Measurements from ENCODE around the gene NKX1-2. TPM values are rescaled to one million over a fixed set of nuclear protein-coding genes. Genes with fewer than 3 reads are reported as not detected.

Gene NKX1-2
- total RNA-seq, 2 donors from 2014 or later: 0.07 TPM; not detected in 1

- H3K9ac ChIP-seq (ENCODE audit: low read depth in 2 of 2, low read length in 2 of 2): no peak overlapping the region
- H3K27ac ChIP-seq: no peak overlapping the region
- intact Hi-C loops (cut with DNase I): no loop called here
- H3K27me3 ChIP-seq: no peaks in the 10 kb centered on the region
- no peaks in the 10 kb centered on the region for H3K4me1 ChIP-seq
- H3K9me3 ChIP-seq: no peaks in the 10 kb centered on the region
- no peak for TF ChIP-seq CTCF (IDR thresholded peaks at IDR 0.05)
- DNase-seq: no peak
- H3K36me3 ChIP-seq: no peaks in the 10 kb centered on the region
- H3K4me3 ChIP-seq: no peak overlapping the region
Observed at GRCh38 chr10:124476043-124476725, 26.3 kb upstream of the NKX1-2 start.

- no peak for DNase-seq
- Histone ChIP-seq H3K4me3 (no peak overlapping the region), H3K9ac (ENCODE audit: low read depth in 2 of 2, low read length in 2 of 2) (no peak overlapping the region), H3K27me3 (no peaks in the 10 kb centered on the region), H3K4me1 (no peaks in the 10 kb centered on the region), H3K27ac (no peak overlapping the region), H3K36me3 (no peaks in the 10 kb centered on the region), H3K9me3 (no peaks in the 10 kb centered on the region)
- TF ChIP-seq CTCF (IDR thresholded peaks at IDR 0.05): no peak
- intact Hi-C loops (cut with DNase I): no loop called here
Observed at GRCh38 chr10:124474514-124475070, 24.8 kb upstream of the NKX1-2 start.

GRCh38 chr10:124473070-124473469 lies 23.2 kb upstream of the NKX1-2 start:
- DNase-seq: no peak
- no peaks in the 10 kb centered on the region for H3K27me3 ChIP-seq
- no peaks in the 10 kb centered on the region for H3K36me3 ChIP-seq
- no peaks in the 10 kb centered on the region for H3K4me1 ChIP-seq
- no peak overlapping the region for H3K4me3 ChIP-seq
- H3K9me3 ChIP-seq: no peaks in the 10 kb centered on the region
- no peak overlapping the region for H3K9ac ChIP-seq (ENCODE audit: low read depth in 2 of 2, low read length in 2 of 2)
- intact Hi-C loops (cut with DNase I): no loop called here
- TF ChIP-seq CTCF (IDR thresholded peaks at IDR 0.05): no peak
- no peak overlapping the region for H3K27ac ChIP-seq

GRCh38 chr10:124472071-124472470 lies 22.2 kb upstream of the NKX1-2 start:
- Histone ChIP-seq H3K4me1 (no peaks in the 10 kb centered on the region), H3K36me3 (no peaks in the 10 kb centered on the region), H3K4me3 (no peak overlapping the region), H3K9ac (ENCODE audit: low read depth in 2 of 2, low read length in 2 of 2) (no peak overlapping the region), H3K9me3 (no peaks in the 10 kb centered on the region), H3K27me3 (no peaks in the 10 kb centered on the region), H3K27ac (no peak overlapping the region)
- DNase-seq: no peak
- intact Hi-C loops (cut with DNase I): no loop called here
- TF ChIP-seq CTCF (IDR thresholded peaks at IDR 0.05): no peak

GRCh38 chr10:124470544-124471434 lies 21.0 kb upstream of the NKX1-2 start:
- Histone ChIP-seq H3K9me3 (no peaks in the 10 kb centered on the region), H3K4me3 (no peak overlapping the region), H3K9ac (ENCODE audit: low read depth in 2 of 2, low read length in 2 of 2) (no peak overlapping the region), H3K27me3 (no peaks in the 10 kb centered on the region), H3K36me3 (no peaks in the 10 kb centered on the region), H3K27ac (no peak overlapping the region), H3K4me1 (no peaks in the 10 kb centered on the region)
- intact Hi-C loops (cut with DNase I): no loop called here
- TF ChIP-seq CTCF (IDR thresholded peaks at IDR 0.05): no peak
- DNase-seq: peak; percentile 45
